Activated B cell treated with CpG ODN at 0.5 μM for 24 hours (primary cell): ENCODE measurements around the gene TCERG1L. TPM values are rescaled to one million over a fixed set of nuclear protein-coding genes. Genes with fewer than 3 reads are reported as not detected.

Source experiments
- ATAC-seq: fragments of 200-7000 bp; cut with Tn5 transposase; one replicate; pipeline ENCODE4 v1.10.0; 2021; ENCODE audit warnings: low read depth, mild to moderate bottlenecking, moderate library complexity
- CTCF ChIA-PET: fragments of 350-600 bp; sonication (Branson Sonifier 250); formaldehyde crosslinking; loops from one replicate; lab custom pipeline; 2021; ENCODE audit warnings: antibody characterized with exemption; lab: Charles Lee
- POLR2A ChIA-PET: fragments of 350-600 bp; sonication (Branson Sonifier 250); formaldehyde crosslinking; loops from one replicate; lab custom pipeline; 2021; ENCODE audit warnings: antibody characterized with exemption; lab: Charles Lee
- DNase-seq: peaks from one replicate; pipeline ENCODE4 v3.0.0; 2022
- H3K27ac Mint-ChIP-seq: one replicate; pipeline ENCODE4 v1.8.0; 2020; ENCODE audit warnings: mixed read lengths
- H3K27me3 Mint-ChIP-seq: one replicate; pipeline ENCODE4 v1.8.0; 2021; ENCODE audit warnings: mixed read lengths
- H3K36me3 Mint-ChIP-seq: one replicate; pipeline ENCODE4 v1.8.0; 2021; ENCODE audit warnings: low read depth, mixed read lengths
- H3K4me1 Mint-ChIP-seq: one replicate; pipeline ENCODE4 v1.8.0; 2021; ENCODE audit warnings: mixed read lengths
- H3K4me3 Mint-ChIP-seq: one replicate; pipeline ENCODE4 v1.8.0; 2020; ENCODE audit warnings: mild to moderate bottlenecking, mixed read lengths
- H3K9me3 Mint-ChIP-seq: one replicate; pipeline ENCODE4 v1.8.0; 2020; ENCODE audit warnings: mixed read lengths
- CTCF ChIP-seq: fragments of 200-600 bp; IDR thresholded peaks from one replicate; pipeline ENCODE4 v1.8.0; 2022; ENCODE audit warnings: antibody characterized with exemption, mild to moderate bottlenecking
- intact Hi-C: fragments of 100-400 bp; cut with micrococcal nuclease; formaldehyde crosslinking; loops from one replicate; pipeline ENCODE4 v1.15.1; 2024
- total RNA-seq: library from RNA; stranded (reverse); gene quantifications from 2 replicates; pipeline ENCODE4 v1.2.3, GENCODE V29; 2022

TCERG1L gene
- total RNA-seq, 1 donor from 2014 or later, result not detected

GRCh38 chr10:131216681-131217230, 94.8 kb downstream of the TCERG1L start:
- Mint-ChIP-seq H3K4me1 (no peaks in the 10 kb centered on the region), H3K9me3 (no peaks in the 10 kb centered on the region), H3K27me3 (no peaks in the 10 kb centered on the region), H3K36me3 (no peaks in the 10 kb centered on the region), H3K4me3 (no peak overlapping the region), H3K27ac (no peak overlapping the region)
- POLR2A ChIA-PET, result no interaction called here
- intact Hi-C loops, result no loop called here
- no peak for TF ChIP-seq CTCF
- no peak for DNase-seq
- no peak for ATAC-seq
- CTCF ChIA-PET, result no interaction called here

- ATAC-seq (no peak), DNase-seq (no peak)
- intact Hi-C loops, result no loop called here
- no peak for TF ChIP-seq CTCF
- Mint-ChIP-seq H3K9me3 (no peaks in the 10 kb centered on the region), H3K4me3 (no peak overlapping the region), H3K4me1 (no peaks in the 10 kb centered on the region), H3K36me3 (no peaks in the 10 kb centered on the region), H3K27me3 (no peaks in the 10 kb centered on the region), H3K27ac (no peak overlapping the region)
- ChIA-PET POLR2A (no interaction called here), CTCF (no interaction called here)
These were observed 95.7 kb downstream of the TCERG1L start for GRCh38 chr10:131215776-131216175.

- ATAC-seq, result no peak
- ChIA-PET CTCF (no interaction called here), POLR2A (no interaction called here)
- Mint-ChIP-seq H3K27ac (no peak overlapping the region), H3K36me3 (no peaks in the 10 kb centered on the region), H3K4me1 (no peaks in the 10 kb centered on the region), H3K27me3 (no peaks in the 10 kb centered on the region), H3K4me3 (no peak overlapping the region), H3K9me3 (no peaks in the 10 kb centered on the region)
- TF ChIP-seq CTCF, result no peak
- DNase-seq, result no peak
- intact Hi-C loops, result no loop called here
These were observed 96.8 kb downstream of the TCERG1L start for GRCh38 chr10:131214521-131215244.

- no peak overlapping the region for H3K4me3 Mint-ChIP-seq
- intact Hi-C loops, result no loop called here
- ATAC-seq, result no peak
These were observed 97.6 kb downstream of the TCERG1L start for GRCh38 chr10:131213741-131214505.

More at GRCh38 chr10:131213741-131214505, 97.6 kb downstream of the TCERG1L start:
- H3K27ac Mint-ChIP-seq, result no peak overlapping the region
- no peaks in the 10 kb centered on the region for H3K27me3 Mint-ChIP-seq
- DNase-seq, result no peak
- H3K9me3 Mint-ChIP-seq, result no peaks in the 10 kb centered on the region
- H3K4me1 Mint-ChIP-seq, result no peaks in the 10 kb centered on the region
- no peaks in the 10 kb centered on the region for H3K36me3 Mint-ChIP-seq
- CTCF ChIA-PET, result no interaction called here
- POLR2A ChIA-PET, result no interaction called here
- TF ChIP-seq CTCF, result no peak
